Prostate gland (tissue), 2 donors: ENCODE results near the gene SSBP3. TPM values are rescaled to one million over a fixed set of nuclear protein-coding genes. Genes with fewer than 3 reads are reported as not detected.
A peak's percentile ranks its signal among the peaks of the same experiment; 100 is the strongest.

Experiments used
- DNase-seq: peaks from one replicate; pipeline ENCODE4 v3.0.0-alpha.2; 2019; ENCODE audit warnings: low spot score
- H3K27ac ChIP-seq, 2 donors: fragments of 200-600 bp; sonication (generic); 2 replicates each; pipeline ENCODE4 v1.5.1; 2017 to 2019
- H3K27me3 ChIP-seq: fragments of 200-600 bp; sonication (generic); replicated peaks from 2 replicates; pipeline ENCODE4 v1.5.1; 2019; ENCODE audit not compliant: insufficient read depth
- H3K36me3 ChIP-seq, 2 donors: fragments of 200-600 bp; sonication (generic); 1 replicate in 1 of 2; 2 replicates in 1 of 2; pipeline versions ENCODE4 v1.5.1 to v1.8.1; 2017 to 2019
- H3K4me1 ChIP-seq: fragments of 200-600 bp; sonication (generic); replicated peaks from 2 replicates; pipeline ENCODE4 v1.5.1; 2019
- H3K4me3 ChIP-seq, 2 donors: fragments of 200-600 bp; sonication (generic); 2 replicates each; pipeline ENCODE4 v1.5.1; 2017 to 2019
- H3K9me3 ChIP-seq: fragments of 200-600 bp; sonication (generic); 2 replicates; pipeline ENCODE4 v1.5.1; 2017
- POLR2A ChIP-seq: fragments of 450-650 bp; IDR thresholded peaks from one replicate; pipeline ENCODE4 v1.6.1; 2016; ENCODE audit warnings: antibody characterized with exemption, mild to moderate bottlenecking
- POLR2AphosphoS5 ChIP-seq: sonication (generic); formaldehyde crosslinking; IDR thresholded peaks from one replicate; pipeline ENCODE4 v1.6.1; 2017; ENCODE audit warnings: antibody characterized with exemption
- WGBS: methylation state at CpG from one replicate; pipeline ENCODE4 v1.1.5; 2018; 5-methylcytosine and 5-hydroxymethylcytosine counted together
- intact Hi-C: fragments of 100-400 bp; cut with DNase I; formaldehyde crosslinking; loops from one replicate; pipeline ENCODE4 v1.14.2; 2022
- total RNA-seq, 2 donors: library from RNA; depleted of rRNA; stranded (reverse); fragments of >200 nt; gene quantifications; one replicate each; pipeline ENCODE4 v1.1.0, GENCODE V29; 2016
- TF ChIP-seq, protein P1 (sequence below), 4 experiments: fragments of 200-600 bp in 2 of 4; fragments of 450-650 bp in 2 of 4; sonication (generic) in 2 of 4; IDR thresholded peaks; 1 replicate in 3 of 4; 2 replicates in 1 of 4; pipeline ENCODE4 v1.5.1; 2016 to 2019; ENCODE audit warnings: antibody characterized with exemption in 4 of 4, mild to moderate bottlenecking in 2 of 4, moderate library complexity in 2 of 4

Gene SSBP3
- total RNA-seq, 2 donors from 2014 or later: 45.0 to 94.4 TPM

DNA sequence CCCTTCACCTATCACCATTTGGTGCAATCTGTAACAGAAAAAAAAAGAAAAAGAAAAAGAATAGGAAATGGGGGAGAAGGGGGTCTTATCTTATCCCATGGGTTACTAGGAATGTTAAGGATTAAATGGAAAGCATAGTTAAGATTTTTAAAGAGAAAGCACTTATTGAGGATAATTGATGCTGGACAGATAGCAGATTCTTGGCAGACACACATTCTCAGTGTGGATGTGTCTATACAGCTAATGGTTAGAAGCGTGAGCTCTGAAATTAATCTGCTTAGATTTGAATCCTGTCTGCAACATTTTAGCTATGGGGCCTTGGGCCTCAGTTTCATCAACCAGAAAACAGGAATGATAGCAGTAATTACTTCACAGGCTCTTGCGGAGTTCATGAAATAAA is 67.1 kb downstream of the SSBP3 start:
- H3K36me3 ChIP-seq: no peaks in the 10 kb centered on the region
- H3K27ac ChIP-seq: no peak overlapping the region
- H3K4me3 ChIP-seq: no peak overlapping the region
- 99% methylated on average over 2 of the region's 2 CpGs for WGBS
- peaks cover 24% of the 10 kb centered on the region for H3K4me1 ChIP-seq
- TF ChIP-seq POLR2A (no peak), POLR2AphosphoS5 (no peak)
- TF ChIP-seq, protein P1, sequence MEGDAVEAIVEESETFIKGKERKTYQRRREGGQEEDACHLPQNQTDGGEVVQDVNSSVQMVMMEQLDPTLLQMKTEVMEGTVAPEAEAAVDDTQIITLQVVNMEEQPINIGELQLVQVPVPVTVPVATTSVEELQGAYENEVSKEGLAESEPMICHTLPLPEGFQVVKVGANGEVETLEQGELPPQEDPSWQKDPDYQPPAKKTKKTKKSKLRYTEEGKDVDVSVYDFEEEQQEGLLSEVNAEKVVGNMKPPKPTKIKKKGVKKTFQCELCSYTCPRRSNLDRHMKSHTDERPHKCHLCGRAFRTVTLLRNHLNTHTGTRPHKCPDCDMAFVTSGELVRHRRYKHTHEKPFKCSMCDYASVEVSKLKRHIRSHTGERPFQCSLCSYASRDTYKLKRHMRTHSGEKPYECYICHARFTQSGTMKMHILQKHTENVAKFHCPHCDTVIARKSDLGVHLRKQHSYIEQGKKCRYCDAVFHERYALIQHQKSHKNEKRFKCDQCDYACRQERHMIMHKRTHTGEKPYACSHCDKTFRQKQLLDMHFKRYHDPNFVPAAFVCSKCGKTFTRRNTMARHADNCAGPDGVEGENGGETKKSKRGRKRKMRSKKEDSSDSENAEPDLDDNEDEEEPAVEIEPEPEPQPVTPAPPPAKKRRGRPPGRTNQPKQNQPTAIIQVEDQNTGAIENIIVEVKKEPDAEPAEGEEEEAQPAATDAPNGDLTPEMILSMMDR (IDR thresholded peaks at IDR 0.05): no peak
- H3K9me3 ChIP-seq: no peaks in the 10 kb centered on the region
- intact Hi-C loops: loop anchor here (5.0 kb wide), 1 partner anchor 52 kb away; no protein-coding TSS in a partner anchor
- no peaks in the 10 kb centered on the region for H3K27me3 ChIP-seq
- no peak for DNase-seq

DNA sequence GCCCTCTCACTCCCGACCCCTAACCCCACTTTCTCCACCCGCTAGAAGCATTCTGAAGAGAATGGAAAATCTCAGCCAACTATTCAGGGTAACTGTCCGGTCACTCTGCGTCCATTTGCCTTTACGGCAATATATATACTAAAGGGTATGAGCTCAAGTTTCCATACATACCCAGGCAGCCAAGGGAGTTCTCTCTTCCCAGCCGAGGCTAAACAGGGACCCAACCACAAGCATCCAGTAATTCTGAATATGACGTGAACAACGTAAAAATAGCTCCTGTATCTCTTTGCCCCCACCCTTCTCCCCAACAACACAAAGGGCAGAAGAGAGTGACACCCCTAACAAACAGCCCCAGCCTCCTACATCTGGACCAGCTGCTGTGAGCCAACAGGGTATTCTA is 67.7 kb downstream of the SSBP3 start:
- no peaks in the 10 kb centered on the region for H3K27me3 ChIP-seq
- no peak for TF ChIP-seq POLR2A
- TF ChIP-seq, protein P1 (IDR thresholded peaks at IDR 0.05): no peak
- no peak for TF ChIP-seq POLR2AphosphoS5
- intact Hi-C loops: loop anchor here (5.0 kb wide), 1 partner anchor 51 kb away; no protein-coding TSS in a partner anchor
- WGBS: 74% methylated on average over 8 of the region's 8 CpGs
- H3K4me3 ChIP-seq: no peak overlapping the region
- H3K9me3 ChIP-seq: no peaks in the 10 kb centered on the region
- H3K27ac ChIP-seq: no peak overlapping the region
- H3K4me1 ChIP-seq: peaks cover 25% of the 10 kb centered on the region
- no peak for DNase-seq
- H3K36me3 ChIP-seq: no peaks in the 10 kb centered on the region

DNA sequence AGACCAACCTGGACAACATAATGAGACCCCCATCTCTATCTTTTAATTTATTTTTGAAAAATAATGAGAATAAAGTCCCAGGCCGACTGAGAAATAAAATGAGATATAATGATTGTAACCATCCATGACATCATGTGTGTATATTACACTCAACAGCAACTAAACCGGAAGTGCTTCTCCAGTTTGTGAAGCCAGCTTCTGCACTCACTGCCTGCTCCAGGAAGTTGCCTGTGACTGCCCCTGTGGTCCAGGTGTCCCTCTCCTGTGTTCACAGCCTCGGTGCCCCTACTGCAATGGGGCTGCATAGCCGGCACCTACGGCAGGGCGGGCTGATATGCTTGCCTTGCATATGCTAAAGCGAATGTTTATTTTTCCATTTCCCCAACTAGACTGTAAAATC is 68.3 kb downstream of the SSBP3 start:
- TF ChIP-seq POLR2AphosphoS5 (peak; percentile 35), POLR2A (no peak)
- TF ChIP-seq, protein P1 (IDR thresholded peaks at IDR 0.05): no peak
- Histone ChIP-seq H3K27me3 (no peaks in the 10 kb centered on the region), H3K27ac (no peak overlapping the region), H3K9me3 (no peaks in the 10 kb centered on the region), H3K4me3 (no peak overlapping the region), H3K4me1 (peaks cover 25% of the 10 kb centered on the region), H3K36me3 (no peaks in the 10 kb centered on the region)
- no peak for DNase-seq
- 39% methylated on average over 7 of the region's 7 CpGs for WGBS
- intact Hi-C loops: loop anchor here (5.0 kb wide), 1 partner anchor 51 kb away; no protein-coding TSS in a partner anchor

DNA sequence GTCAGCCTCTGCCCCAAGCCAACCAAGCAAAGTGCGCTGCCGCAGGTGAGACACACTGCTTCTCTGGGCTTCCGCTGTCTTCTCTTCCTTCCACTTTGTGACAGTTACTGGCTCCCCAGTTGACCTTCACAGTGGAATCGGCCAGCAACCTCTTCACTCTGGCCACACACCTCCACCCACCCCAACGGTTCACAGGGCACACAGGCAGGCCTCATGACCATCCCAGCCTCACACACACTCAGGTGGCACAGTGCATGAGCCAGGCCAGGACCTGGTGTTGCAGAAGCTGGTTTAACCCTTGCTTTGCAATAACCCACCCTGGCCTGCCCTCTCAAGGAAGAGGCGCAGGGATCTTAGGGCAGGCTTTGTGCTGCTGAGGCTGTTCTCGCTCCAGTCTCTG is 69.2 kb downstream of the SSBP3 start:
- Histone ChIP-seq H3K27me3 (no peaks in the 10 kb centered on the region), H3K9me3 (no peaks in the 10 kb centered on the region), H3K36me3 (no peaks in the 10 kb centered on the region), H3K27ac (no peak overlapping the region), H3K4me1 (peaks cover 25% of the 10 kb centered on the region), H3K4me3 (no peak overlapping the region)
- intact Hi-C loops: loop anchor here (5.0 kb wide), 1 partner anchor 50 kb away; no protein-coding TSS in a partner anchor
- 90% methylated on average over 7 of the region's 7 CpGs for WGBS
- TF ChIP-seq, protein P1 (IDR thresholded peaks at IDR 0.05): no peak
- TF ChIP-seq POLR2A: no peak
- no peak for TF ChIP-seq POLR2AphosphoS5
- DNase-seq: no peak

DNA sequence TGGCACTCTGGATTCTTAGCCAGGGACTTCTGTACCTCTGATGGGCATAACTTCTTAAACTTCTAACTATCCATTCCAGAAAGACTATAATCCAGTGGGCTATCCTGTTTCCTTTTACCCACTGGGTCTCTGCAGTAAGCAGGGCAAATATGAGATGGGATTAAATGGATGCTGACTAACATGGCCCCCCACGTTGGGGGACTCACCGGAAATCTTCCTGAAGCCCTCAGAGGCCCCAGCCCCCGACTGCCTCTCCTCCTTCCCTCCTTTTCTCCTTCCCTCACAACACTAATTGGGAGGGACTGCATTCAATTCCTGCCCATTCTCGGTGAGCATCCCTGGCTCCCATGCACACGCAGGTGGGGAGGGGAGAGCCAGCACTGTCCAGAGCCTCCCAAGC is 70.1 kb downstream of the SSBP3 start:
- Histone ChIP-seq H3K9me3 (no peaks in the 10 kb centered on the region), H3K4me3 (no peak overlapping the region), H3K27me3 (no peaks in the 10 kb centered on the region), H3K36me3 (no peaks in the 10 kb centered on the region), H3K4me1 (peaks cover 25% of the 10 kb centered on the region), H3K27ac (peak overlapping the region; percentile 64 to 66)
- TF ChIP-seq, protein P1 (IDR thresholded peaks at IDR 0.05): no peak
- TF ChIP-seq POLR2A (no peak), POLR2AphosphoS5 (no peak)
- intact Hi-C loops: loop anchor here (5.0 kb wide), 1 partner anchor 49 kb away; no protein-coding TSS in a partner anchor
- 76% methylated on average over 5 of the region's 5 CpGs for WGBS
- no peak for DNase-seq
